Measurements from ENCODE around the gene TRAF3IP1. TPM values are rescaled to one million over a fixed set of nuclear protein-coding genes. Genes with fewer than 3 reads are reported as not detected.
"Not testable (repeated sequence)": the region's sequence is repeated elsewhere in the genome, so short reads cannot be mapped to it uniquely, and the experiment has no call there.

Gene TRAF3IP1, protein sequence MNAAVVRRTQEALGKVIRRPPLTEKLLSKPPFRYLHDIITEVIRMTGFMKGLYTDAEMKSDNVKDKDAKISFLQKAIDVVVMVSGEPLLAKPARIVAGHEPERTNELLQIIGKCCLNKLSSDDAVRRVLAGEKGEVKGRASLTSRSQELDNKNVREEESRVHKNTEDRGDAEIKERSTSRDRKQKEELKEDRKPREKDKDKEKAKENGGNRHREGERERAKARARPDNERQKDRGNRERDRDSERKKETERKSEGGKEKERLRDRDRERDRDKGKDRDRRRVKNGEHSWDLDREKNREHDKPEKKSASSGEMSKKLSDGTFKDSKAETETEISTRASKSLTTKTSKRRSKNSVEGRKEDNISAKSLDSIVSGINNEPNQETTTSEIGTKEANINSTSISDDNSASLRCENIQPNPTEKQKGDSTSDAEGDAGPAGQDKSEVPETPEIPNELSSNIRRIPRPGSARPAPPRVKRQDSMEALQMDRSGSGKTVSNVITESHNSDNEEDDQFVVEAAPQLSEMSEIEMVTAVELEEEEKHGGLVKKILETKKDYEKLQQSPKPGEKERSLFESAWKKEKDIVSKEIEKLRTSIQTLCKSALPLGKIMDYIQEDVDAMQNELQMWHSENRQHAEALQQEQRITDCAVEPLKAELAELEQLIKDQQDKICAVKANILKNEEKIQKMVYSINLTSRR
- total RNA-seq: 10 to 100 TPM; 14.0 to 26.8 (median 18.8) TPM

DNA sequence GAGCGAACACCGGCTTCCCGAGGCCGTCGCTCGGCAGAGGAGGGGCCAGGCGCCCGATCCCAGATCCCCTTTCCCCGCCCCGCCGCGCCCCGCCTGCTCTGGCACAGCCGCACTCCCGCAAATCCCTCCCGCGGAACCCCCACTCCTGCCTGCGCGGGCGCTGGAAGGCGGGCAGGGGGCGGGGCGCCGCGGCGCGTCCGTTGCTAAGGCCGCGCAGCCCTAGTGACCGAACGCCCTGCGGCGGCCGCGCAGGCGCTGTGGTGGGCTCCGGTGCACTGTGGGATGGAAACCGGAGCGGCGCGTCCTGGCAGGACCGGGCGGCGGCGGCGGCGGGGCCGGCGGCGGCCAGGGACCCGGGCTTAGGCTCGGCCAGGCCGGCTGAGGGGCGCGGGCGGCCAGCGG is at the start of gene TRAF3IP1:
TSS of gene TRAF3IP1 (plus strand) at position 273 of the 402 bp plus-strand sequence. CDS start 145 bp downstream, outside the sequence.
- peak in 1 of 4 donors; percentile 46 for TF ChIP-seq POLR2A (IDR thresholded peaks at IDR 0.05)
- peak in 2 of 6 experiments; percentile 19 to 38 for TF ChIP-seq CTCF (IDR thresholded peaks at IDR 0.05)
- peak in 1 of 4 donors; percentile 23 for TF ChIP-seq EP300 (IDR thresholded peaks at IDR 0.05)
- TF ChIP-seq POLR2AphosphoS5 (IDR thresholded peaks at IDR 0.05): peak; percentile 37 to 62

DNA sequence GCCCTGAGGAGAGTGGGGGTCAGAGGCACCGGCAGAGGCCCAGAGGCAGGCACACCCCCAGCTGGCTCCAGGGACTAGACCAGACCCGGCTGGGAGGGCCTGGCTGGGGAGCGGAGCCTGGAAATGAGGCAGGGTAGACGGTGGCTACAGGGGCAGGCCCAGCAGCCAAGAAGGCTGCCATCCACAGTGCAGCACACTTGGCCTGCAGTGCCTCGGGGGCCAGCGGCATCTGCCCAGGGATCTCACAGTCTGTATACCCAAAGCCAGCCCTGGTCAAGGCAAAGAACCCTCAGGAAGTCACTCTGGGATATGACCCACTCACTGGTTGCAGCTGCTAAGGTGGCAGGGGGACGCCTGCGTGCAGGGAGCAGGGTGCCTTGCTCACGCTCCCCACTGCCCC is 49.7 kb upstream of the TRAF3IP1 start:
- H3K4me1 ChIP-seq: peaks cover 0 to 12% (median 0%) of the 10 kb centered on the region in 4 donors
- no peak overlapping the region for H3K27ac ChIP-seq
- peaks cover 18 to 88% (median 59%) of the 10 kb centered on the region in 4 donors for H3K36me3 ChIP-seq
- no peaks in the 10 kb centered on the region for H3K27me3 ChIP-seq
- DNase-seq (no peak), ATAC-seq (ENCODE audit: low FRiP score in 2 of 2) (peak in 1 of 2 donors; percentile 25)
- no peaks in the 10 kb centered on the region for H3K9me3 ChIP-seq
- no peak overlapping the region for H3K4me3 ChIP-seq
- 91 to 97% methylated on average over 3 to 9 of the region's 9 CpGs for WGBS, 2 donors
- TF ChIP-seq POLR2AphosphoS5 (IDR thresholded peaks at IDR 0.05) (no peak), POLR2A (IDR thresholded peaks at IDR 0.05) (no peak), CTCF (IDR thresholded peaks at IDR 0.05) (no peak), EP300 (IDR thresholded peaks at IDR 0.05) (no peak)

More for the DNA sequence above, at the start of gene TRAF3IP1:
- H3K9me3 ChIP-seq: no peaks in the 10 kb centered on the region
- no peaks in the 10 kb centered on the region for H3K27me3 ChIP-seq
- ATAC-seq (ENCODE audit: low FRiP score in 2 of 2) (peak; percentile 96 to 98), DNase-seq (peak; percentile 95 to 99)
- H3K4me3 ChIP-seq: peak within 1 kb of the TSS; percentile 77 to 95 (median 89)
- peaks cover 11 to 21% (median 17%) of the 10 kb centered on the region in 4 donors for H3K4me1 ChIP-seq
- WGBS, 2 donors: 0% methylated on average over 1 of the region's 58 CpGs
- peak within 1 kb of the TSS; percentile 69 to 78 (median 71) for H3K27ac ChIP-seq
- peaks cover 0 to 5% (median 0%) of the 10 kb centered on the region in 4 donors for H3K36me3 ChIP-seq

DNA sequence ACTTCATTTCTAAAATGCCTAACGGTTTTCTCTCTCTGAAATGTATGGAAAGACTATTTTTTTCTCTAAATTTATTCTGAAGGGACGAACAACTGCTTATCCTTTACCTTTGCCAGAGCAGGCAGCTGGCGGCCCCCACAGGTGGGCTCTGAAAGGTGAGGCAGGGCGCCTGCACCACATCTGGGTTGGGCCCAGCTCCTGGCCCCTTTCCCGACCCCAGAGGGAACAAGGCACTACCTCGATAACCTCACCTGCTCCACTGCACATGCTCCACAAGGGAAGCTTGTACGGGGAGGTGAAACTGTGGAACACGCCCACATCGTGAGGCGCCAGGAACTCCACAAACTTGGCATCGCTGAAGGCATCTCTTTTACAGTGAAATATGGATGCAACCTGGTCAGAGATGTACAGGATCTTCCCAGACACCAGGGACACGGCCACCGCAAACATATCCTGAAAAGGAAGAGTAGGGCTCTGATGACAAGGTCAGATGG is 49.2 kb upstream of the TRAF3IP1 start:
- H3K27ac ChIP-seq: no peak overlapping the region
- WGBS, 2 donors: 88 to 93% methylated on average over 13 of the region's 13 CpGs
- peaks cover 0 to 12% (median 0%) of the 10 kb centered on the region in 4 donors for H3K4me1 ChIP-seq
- TF ChIP-seq POLR2A (IDR thresholded peaks at IDR 0.05) (no peak), POLR2AphosphoS5 (IDR thresholded peaks at IDR 0.05) (no peak), EP300 (IDR thresholded peaks at IDR 0.05) (no peak), CTCF (IDR thresholded peaks at IDR 0.05) (no peak)
- ATAC-seq (ENCODE audit: low FRiP score in 2 of 2): no peak
- H3K27me3 ChIP-seq: no peaks in the 10 kb centered on the region
- H3K4me3 ChIP-seq: no peak overlapping the region
- DNase-seq: no peak
- H3K36me3 ChIP-seq: peaks cover 18 to 93% (median 63%) of the 10 kb centered on the region in 4 donors
- H3K9me3 ChIP-seq: no peaks in the 10 kb centered on the region

- WGBS, 2 donors: 84 to 91% methylated on average over 8 of the region's 8 CpGs
- H3K27ac ChIP-seq; H3K27me3 ChIP-seq; H3K4me3 ChIP-seq; ATAC-seq (ENCODE audit: low FRiP score in 2 of 2); H3K9me3 ChIP-seq; DNase-seq: not testable (repeated sequence)
- H3K36me3 ChIP-seq: peaks cover 21 to 93% (median 69%) of the 10 kb centered on the region in 4 donors
- peaks cover 0 to 12% (median 0%) of the 10 kb centered on the region in 4 donors for H3K4me1 ChIP-seq
Observed at GRCh38 chr2:238271686-238272085, 48.6 kb upstream of the TRAF3IP1 start.

- TF ChIP-seq POLR2A (IDR thresholded peaks at IDR 0.05) (no peak), CTCF (IDR thresholded peaks at IDR 0.05) (no peak), POLR2AphosphoS5 (IDR thresholded peaks at IDR 0.05) (no peak), EP300 (IDR thresholded peaks at IDR 0.05) (no peak)
- Histone ChIP-seq H3K36me3 (peaks cover 21 to 93% (median 70%) of the 10 kb centered on the region in 4 donors), H3K27me3 (no peaks in the 10 kb centered on the region), H3K4me3 (no peak overlapping the region), H3K4me1 (peaks cover 0 to 12% (median 0%) of the 10 kb centered on the region in 4 donors), H3K27ac (no peak overlapping the region), H3K9me3 (no peaks in the 10 kb centered on the region)
- DNase-seq (no peak), ATAC-seq (ENCODE audit: low FRiP score in 2 of 2) (no peak)
- WGBS, 2 donors: 88 to 98% methylated on average over 3 to 4 of the region's 4 CpGs
Observed at GRCh38 chr2:238272156-238272555, 48.2 kb upstream of the TRAF3IP1 start.

DNA sequence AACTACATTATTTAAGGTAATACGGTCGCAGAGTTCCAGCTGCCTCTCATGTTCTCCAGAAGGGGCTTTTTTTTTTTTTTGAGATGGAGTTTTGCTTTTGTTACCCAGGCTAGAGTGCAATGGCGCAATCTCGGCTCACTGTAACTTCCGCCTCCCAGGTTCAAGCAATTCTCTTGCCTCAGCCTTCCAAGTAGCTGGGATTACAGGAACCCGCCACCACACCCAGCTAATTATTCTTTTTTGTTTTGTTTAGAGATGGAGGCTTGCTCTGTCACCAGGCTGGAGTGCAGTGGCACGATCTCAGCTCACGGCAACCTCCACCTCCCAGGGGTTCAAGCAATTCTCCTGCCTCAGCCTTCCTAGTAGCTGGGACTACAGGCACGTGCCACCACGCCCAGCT is 46.9 kb upstream of the TRAF3IP1 start:
- not testable (repeated sequence) for ATAC-seq (ENCODE audit: low FRiP score in 2 of 2); H3K9me3 ChIP-seq; H3K27me3 ChIP-seq; H3K4me3 ChIP-seq
- H3K27ac ChIP-seq: peak overlapping the region in 3 of 4 donors; percentile 11 to 67 (median 61)
- peak in 1 of 2 donors; percentile 64 for DNase-seq
- H3K4me1 ChIP-seq: peaks cover 0 to 12% (median 0%) of the 10 kb centered on the region in 4 donors
- WGBS, 2 donors: 70 to 75% methylated on average over 10 of the region's 10 CpGs
- peaks cover 18 to 85% (median 60%) of the 10 kb centered on the region in 4 donors for H3K36me3 ChIP-seq
